Measurements from ENCODE around the gene NLRP1.

The NLRP1 gene

DNA sequence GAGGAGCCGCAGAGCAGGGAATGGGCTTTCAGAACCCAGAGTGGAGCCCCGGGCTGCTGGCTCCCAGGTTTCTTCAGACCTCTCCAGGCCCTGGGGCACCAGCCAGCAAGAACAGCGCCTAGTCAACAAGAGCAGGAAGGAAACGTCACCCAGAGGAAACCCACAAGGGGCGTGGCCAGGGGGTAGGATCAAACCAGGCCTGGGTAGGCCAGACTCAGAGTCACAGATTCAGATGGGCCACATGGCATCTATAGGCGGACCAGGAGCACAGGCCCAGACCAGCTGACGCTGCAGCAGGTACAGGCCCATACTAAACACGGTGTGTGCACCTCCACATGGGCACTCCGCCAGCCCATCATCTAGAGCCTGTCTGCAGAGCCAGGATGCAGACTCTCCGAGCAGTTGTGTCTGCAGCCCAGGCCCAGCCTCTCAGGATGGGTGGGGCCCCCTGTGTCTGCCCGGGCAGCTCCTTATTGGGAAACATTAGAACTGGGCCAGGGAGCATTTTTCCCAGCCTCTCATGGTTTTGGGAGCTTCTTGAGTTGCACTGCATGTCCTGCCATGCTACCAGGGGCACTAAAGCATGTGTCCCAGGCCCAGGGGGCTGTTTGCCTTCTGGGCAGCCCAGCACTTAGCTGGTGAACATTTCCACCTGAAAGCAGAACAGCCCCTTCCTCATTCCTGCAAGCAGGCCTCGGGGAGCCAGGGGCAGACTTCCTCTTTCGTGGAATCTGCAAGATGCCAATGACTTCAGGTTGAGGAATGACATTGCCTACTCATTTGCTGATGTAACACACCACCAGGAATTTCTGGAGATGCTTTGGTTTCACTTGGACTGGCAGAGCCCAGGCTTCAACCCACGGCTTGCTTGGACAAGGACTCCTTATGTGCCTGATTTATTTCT, at the start of gene NLRP1:
NLRP1 (minus strand) TSS at position 127 of the 904 bp plus-strand sequence. CDS start 552 bp downstream, outside the sequence.
- peak; percentile 74 to 93 for DNase-seq (ENCODE audit: low read depth in 1 of 2, low spot score in 1 of 2)

GRCh38 chr17:5631958-5632590, 47.8 kb upstream of the NLRP1 start:
- no peak for DNase-seq (ENCODE audit: low read depth in 1 of 2, low spot score in 1 of 2)

DNA sequence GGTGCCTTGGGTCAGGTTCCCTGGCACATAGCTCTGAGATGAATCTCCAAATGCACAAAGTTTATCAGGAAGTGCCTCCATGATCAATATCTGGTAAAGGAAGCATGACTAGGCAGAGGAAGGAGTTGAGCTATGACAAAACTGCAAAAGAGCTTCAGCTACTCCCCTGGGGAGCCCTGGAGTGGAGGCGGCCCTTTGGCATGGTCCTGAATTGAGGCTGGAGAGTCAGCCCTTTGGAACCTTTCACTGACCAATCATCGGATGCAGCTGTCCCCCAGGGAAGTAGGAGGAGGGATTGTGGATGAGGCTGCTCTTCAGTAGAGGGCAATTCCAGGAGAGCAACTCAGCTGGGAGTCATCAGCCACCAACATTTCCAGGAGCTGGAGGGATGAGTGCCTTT, 46.1 kb upstream of the NLRP1 start:
- no peak for DNase-seq (ENCODE audit: low read depth in 1 of 2, low spot score in 1 of 2)

DNA sequence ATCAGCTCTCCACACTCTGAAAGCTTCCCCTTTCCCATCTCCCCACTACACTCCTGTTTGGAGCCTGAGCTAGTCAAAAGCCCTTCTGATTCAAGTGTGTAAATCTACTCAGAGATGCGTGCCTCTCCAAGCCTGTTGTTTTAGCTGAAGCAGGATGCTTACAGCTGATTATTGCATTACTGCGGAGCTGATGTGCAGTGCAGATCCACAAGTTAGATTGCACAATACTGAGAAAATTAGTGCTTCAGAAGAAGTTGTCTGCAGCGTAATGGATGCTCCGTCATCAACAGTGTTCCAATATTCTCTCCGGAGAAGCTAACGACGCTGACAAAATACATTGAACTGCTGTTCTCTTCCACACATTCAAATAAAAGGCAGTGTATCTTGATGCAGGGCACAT, 44.8 kb upstream of the NLRP1 start:
- no peak for DNase-seq (ENCODE audit: low read depth in 1 of 2, low spot score in 1 of 2)

GRCh38 chr17:5628262-5628661, 44.0 kb upstream of the NLRP1 start:
- no peak for DNase-seq (ENCODE audit: low read depth in 1 of 2, low spot score in 1 of 2)

DNA sequence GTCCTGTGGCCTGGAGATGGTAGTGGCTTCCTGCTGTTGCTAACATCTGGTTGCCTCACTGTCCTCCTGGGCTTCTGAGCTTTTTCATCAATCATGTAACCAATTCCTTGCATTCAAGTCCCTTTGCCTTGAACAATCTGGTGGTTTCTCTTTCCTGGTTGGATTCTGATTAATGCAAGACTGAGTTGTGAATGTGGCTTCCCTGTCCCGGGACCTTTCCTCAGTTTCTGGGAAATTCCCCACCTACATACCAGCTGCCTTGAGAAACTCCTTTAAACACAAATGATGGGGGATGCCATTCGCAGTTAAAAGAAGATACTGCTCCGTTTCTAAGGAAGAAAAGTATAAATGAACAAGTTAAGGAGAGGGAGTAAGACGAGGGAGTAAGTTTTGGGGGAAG, 39.9 kb upstream of the NLRP1 start:
- no peak for DNase-seq (ENCODE audit: low read depth in 1 of 2, low spot score in 1 of 2)

DNA sequence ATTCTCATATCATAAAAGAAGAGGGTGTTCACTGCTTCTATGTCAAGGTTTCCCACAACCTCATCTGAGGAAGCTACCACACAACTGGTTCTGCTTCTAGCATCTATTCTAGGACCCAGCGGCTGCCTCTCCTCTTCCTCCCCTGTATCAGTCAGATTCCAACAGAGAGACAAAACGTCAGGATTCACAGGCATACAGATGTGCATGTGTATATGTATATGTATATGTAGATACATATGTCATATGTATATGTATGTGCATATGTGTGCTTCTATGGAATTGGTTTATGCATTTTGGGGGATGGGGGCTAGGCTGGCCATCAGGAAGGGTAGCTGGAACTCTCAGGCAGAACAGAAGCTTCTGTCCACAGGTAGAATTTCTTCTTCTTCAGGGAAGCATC, 37.4 kb upstream of the NLRP1 start:
- no peak for DNase-seq (ENCODE audit: low read depth in 1 of 2, low spot score in 1 of 2)

DNA sequence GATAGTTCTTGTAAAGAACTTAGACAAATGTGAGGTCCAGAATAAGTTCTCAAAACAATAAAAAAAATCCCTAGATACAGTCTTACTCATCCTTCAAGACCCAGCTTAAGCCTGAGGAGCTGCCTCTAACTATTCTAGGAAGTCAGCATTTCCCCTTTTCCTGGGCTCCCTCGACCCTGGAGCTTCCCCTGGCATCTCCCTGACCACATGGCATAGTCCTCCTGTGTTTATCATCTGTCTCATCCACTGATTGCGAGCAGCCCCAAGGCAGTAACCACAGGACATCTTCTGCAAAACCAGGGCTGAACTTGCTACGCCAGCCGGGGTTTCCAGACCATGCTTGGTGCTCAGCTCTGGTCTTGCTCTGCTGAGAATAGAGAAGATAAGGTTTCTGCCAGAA, 36.7 kb upstream of the NLRP1 start:
- DNase-seq (ENCODE audit: low read depth in 1 of 2, low spot score in 1 of 2): no peak

DNA sequence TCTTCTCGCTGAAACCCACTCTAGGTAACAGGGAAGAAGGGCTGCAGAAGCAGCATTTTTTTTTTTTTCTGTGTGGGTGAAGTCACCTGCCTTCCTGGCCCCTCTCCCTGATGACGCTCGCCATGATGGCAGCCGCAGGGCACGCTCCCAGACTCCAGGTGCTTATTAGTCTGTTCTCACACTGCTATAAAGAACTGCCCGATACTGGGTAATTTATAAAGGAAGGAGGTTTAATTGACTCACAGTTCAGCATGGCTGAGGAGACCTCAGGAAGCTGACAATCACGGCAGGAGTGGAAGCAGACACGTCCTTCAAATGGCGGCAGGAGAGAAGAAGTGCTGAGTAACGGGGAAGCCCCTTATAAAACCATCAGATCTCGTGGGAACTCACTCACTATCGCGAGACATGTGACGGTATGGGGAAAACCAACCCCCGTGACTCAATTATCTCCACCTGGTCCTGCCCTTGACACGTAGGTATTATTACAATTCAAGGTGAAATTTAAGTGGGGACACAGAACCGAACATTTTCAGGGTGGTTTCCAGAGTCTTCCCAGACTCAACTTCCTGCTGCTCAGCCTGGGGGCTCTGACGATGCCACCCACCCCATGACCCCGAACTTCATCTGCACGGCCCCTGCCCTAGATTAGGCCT, 34.9 kb upstream of the NLRP1 start:
- DNase-seq (ENCODE audit: low read depth in 1 of 2, low spot score in 1 of 2): no peak

GRCh38 chr17:5618476-5618875, 34.2 kb upstream of the NLRP1 start:
- no peak for DNase-seq (ENCODE audit: low read depth in 1 of 2, low spot score in 1 of 2)

DNA sequence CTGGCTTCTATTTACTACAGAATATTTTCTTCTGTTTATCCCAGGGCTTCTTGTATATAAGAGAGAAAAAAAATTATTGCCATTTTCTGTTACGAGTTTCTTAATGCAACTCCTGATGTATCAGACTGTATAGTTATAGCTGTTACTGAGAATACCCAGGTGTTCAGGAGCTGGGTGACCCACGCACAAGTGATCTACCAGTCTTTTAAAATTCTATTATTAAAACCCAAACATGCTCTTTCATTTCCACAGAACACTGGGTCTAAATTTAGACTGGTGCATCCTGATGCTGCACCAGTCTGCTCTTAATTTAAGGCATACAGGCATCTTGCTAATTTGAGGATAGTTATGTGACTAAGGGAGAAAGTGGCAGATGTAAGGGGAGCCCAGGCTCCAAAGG, 31.2 kb upstream of the NLRP1 start:
- DNase-seq (ENCODE audit: low read depth in 1 of 2, low spot score in 1 of 2): no peak

- DNase-seq (ENCODE audit: low read depth in 1 of 2, low spot score in 1 of 2): no peak
Measured at GRCh38 chr17:5610956-5611355, 26.6 kb upstream of the NLRP1 start.

GRCh38 chr17:5608399-5609112, 24.2 kb upstream of the NLRP1 start:
- DNase-seq (ENCODE audit: low read depth in 1 of 2, low spot score in 1 of 2): no peak

DNA sequence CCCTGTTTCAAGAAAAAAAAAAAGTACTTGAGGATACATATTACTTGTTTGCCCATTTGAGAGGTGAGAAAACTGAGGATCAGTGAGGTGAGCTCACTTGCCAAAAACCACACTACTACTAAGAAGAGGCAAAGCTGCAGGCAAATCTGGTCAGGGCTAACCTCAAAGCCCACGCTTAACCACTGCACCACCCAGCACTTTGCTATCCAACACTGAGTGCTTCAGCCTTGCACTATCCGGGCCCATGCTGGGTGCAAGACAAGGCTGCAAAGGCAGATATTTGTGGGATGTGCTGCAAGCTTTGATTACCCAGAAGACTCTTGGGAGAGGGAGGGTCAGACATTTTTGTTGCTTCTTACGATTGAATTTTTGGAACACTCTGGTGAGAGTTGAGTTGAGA, 23.6 kb upstream of the NLRP1 start:
- no peak for DNase-seq (ENCODE audit: low read depth in 1 of 2, low spot score in 1 of 2)

DNA sequence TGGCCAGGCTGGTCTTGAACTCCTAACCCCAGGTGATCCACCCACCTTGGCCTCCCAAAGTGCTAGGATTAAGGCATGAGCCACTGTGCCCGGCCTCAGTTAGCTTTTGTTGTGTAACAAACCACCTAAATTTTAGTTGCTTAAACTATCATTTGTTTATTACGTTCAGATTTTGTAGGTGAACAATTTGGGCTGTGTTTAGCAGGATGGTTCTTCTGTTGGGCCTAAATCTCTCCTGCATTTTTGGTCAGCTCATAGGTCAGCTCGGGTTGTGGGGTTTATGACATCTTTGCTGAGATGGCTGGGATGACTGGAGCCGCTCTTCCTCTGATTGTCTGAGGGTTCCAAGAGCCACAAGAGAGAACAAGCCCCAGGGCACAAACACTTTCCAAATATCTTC, 21.1 kb upstream of the NLRP1 start:
- no peak for DNase-seq (ENCODE audit: low read depth in 1 of 2, low spot score in 1 of 2)

- DNase-seq (ENCODE audit: low read depth in 1 of 2, low spot score in 1 of 2): no peak
Measured at GRCh38 chr17:5600041-5600440, 15.7 kb upstream of the NLRP1 start.

GRCh38 chr17:5598457-5598856, 14.1 kb upstream of the NLRP1 start:
- no peak for DNase-seq (ENCODE audit: low read depth in 1 of 2, low spot score in 1 of 2)

DNA sequence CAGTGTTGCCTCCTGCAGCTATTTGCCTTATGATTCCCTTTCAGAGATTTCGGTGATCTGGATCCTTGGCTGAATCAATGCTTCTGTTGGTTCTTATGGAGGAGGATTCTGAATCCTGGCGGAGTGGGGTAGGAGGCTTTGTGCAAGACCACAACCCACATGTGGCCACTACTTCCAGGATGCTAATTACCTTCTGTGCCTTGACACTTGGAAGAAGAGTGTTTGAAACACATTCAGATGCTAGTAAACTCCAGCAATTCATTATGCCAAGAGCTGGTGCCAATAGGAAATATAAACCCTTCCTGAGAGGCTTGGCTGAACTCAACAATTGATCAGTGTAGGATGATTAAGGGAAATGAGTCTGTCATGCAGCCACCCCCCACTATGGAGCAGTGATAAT, 12.1 kb upstream of the NLRP1 start:
- DNase-seq (ENCODE audit: low read depth in 1 of 2, low spot score in 1 of 2): no peak

GRCh38 chr17:5595831-5596230, 11.5 kb upstream of the NLRP1 start:
- no peak for DNase-seq (ENCODE audit: low read depth in 1 of 2, low spot score in 1 of 2)

- peak in 1 of 2 donors; percentile 30 for DNase-seq (ENCODE audit: low read depth in 1 of 2, low spot score in 1 of 2)
Measured at GRCh38 chr17:5592382-5592781, 8.1 kb upstream of the NLRP1 start.

DNA sequence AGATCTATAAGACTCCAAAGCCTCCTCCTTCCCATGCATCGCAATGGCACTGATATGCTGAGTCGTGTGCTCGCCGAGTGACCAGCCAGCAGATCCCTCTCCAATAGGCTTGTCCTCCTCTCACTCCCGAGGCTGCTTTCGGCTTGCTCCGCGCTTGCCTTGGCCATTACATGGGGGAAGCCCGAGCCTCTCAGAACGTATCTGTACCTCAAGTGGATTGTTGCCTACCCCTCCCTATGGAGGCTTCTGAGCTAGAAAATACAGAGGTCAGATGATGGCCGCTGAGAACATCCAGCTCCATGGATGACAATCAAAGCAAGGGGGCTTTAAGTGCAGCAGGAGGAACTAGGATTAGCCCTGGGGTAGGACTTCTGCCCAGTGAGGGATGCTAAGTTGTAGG, 7.7 kb upstream of the NLRP1 start:
- no peak for DNase-seq (ENCODE audit: low read depth in 1 of 2, low spot score in 1 of 2)

All from activated CD4-positive, alpha-beta T cell treated with anti-CD3 and anti-CD28 coated beads, Interleukin-2, amount 50 U/mL, for 24 hours (primary cell).